ENCODE measurements around the gene FOLR2. TPM values are rescaled to one million over a fixed set of nuclear protein-coding genes. Genes with fewer than 3 reads are reported as not detected.
"Not testable (repeated sequence)": the region's sequence is repeated elsewhere in the genome, so short reads cannot be mapped to it uniquely, and the experiment has no call there.

The FOLR2 gene
- total and polyA plus RNA-seq, 4 experiments from 2014 or later: not detected

- CTCF ChIA-PET (ENCODE audit: partially characterized antibody): no interaction called here
- no peak overlapping the region for H3K4me3 Mint-ChIP-seq
Measured at GRCh38 chr11:72260574-72260973, 44.0 kb downstream of the FOLR2 start.

GRCh38 chr11:72263361-72263760 lies 46.8 kb downstream of the FOLR2 start:
- no peaks in the 10 kb centered on the region for H3K36me3 ChIP-seq (ENCODE audit: insufficient read depth, low read length)
- no peak overlapping the region for H3K27ac ChIP-seq (ENCODE audit: low read depth, low read length)
- peak overlapping the region in 1 of 7 donors; percentile 38 for H3K27ac Mint-ChIP-seq
- intact Hi-C loops (cut with micrococcal nuclease): no loop called here
- H3K4me3 Mint-ChIP-seq: no peak overlapping the region
- H3K4me1 Mint-ChIP-seq: no peaks in the 10 kb centered on the region
- no peaks in the 10 kb centered on the region for H3K27me3 ChIP-seq (ENCODE audit: insufficient read depth, low read length)
- POLR2A ChIA-PET (ENCODE audit: partially characterized antibody): no interaction called here
- peaks cover 17 to 21% of the 10 kb centered on the region in 2 donors for H3K27me3 Mint-ChIP-seq
- no peak for DNase-seq
- no peaks in the 10 kb centered on the region for H3K9me3 Mint-ChIP-seq
- no peaks in the 10 kb centered on the region for H3K9me3 ChIP-seq (ENCODE audit: control insufficient read depth in 1 of 2, low read length in 2 of 2)
- H3K4me3 ChIP-seq (ENCODE audit: low read length in 2 of 2): no peak overlapping the region
- H3K4me1 ChIP-seq (ENCODE audit: insufficient read depth, low read length): no peaks in the 10 kb centered on the region
- H3K36me3 Mint-ChIP-seq: no peaks in the 10 kb centered on the region
- CTCF ChIA-PET (ENCODE audit: partially characterized antibody): no interaction called here

More at GRCh38 chr11:72260574-72260973, 44.0 kb downstream of the FOLR2 start:
- H3K4me1 Mint-ChIP-seq: no peaks in the 10 kb centered on the region
- no peaks in the 10 kb centered on the region for H3K27me3 ChIP-seq (ENCODE audit: insufficient read depth, low read length)
- H3K9me3 ChIP-seq (ENCODE audit: control insufficient read depth in 1 of 2, low read length in 2 of 2): no peaks in the 10 kb centered on the region
- no peaks in the 10 kb centered on the region for H3K36me3 ChIP-seq (ENCODE audit: insufficient read depth, low read length)
- POLR2A ChIA-PET (ENCODE audit: partially characterized antibody): no interaction called here
- no peak overlapping the region for H3K27ac Mint-ChIP-seq
- no peak for DNase-seq
- no peak overlapping the region for H3K4me3 ChIP-seq (ENCODE audit: low read length in 2 of 2)
- intact Hi-C loops (cut with micrococcal nuclease): no loop called here
- H3K4me1 ChIP-seq (ENCODE audit: insufficient read depth, low read length): no peaks in the 10 kb centered on the region
- H3K36me3 Mint-ChIP-seq: no peaks in the 10 kb centered on the region
- H3K9me3 Mint-ChIP-seq: no peaks in the 10 kb centered on the region
- H3K27ac ChIP-seq (ENCODE audit: low read depth, low read length): no peak overlapping the region
- peaks cover 11 to 12% of the 10 kb centered on the region in 2 donors for H3K27me3 Mint-ChIP-seq

- H3K36me3 Mint-ChIP-seq: no peaks in the 10 kb centered on the region
- Histone ChIP-seq H3K27ac (ENCODE audit: low read depth, low read length) (no peak overlapping the region), H3K27me3 (ENCODE audit: insufficient read depth, low read length) (no peaks in the 10 kb centered on the region), H3K4me1 (ENCODE audit: insufficient read depth, low read length) (no peaks in the 10 kb centered on the region), H3K4me3 (ENCODE audit: low read length in 2 of 2) (no peak overlapping the region), H3K36me3 (ENCODE audit: insufficient read depth, low read length) (no peaks in the 10 kb centered on the region), H3K9me3 (ENCODE audit: control insufficient read depth in 1 of 2, low read length in 2 of 2) (no peaks in the 10 kb centered on the region)
- ChIA-PET POLR2A (ENCODE audit: partially characterized antibody) (no interaction called here), CTCF (ENCODE audit: partially characterized antibody) (no interaction called here)
- H3K27me3 Mint-ChIP-seq: peaks cover 19 to 30% of the 10 kb centered on the region in 2 donors
- no peak overlapping the region for H3K4me3 Mint-ChIP-seq
- H3K4me1 Mint-ChIP-seq: peaks cover 0 to 9% (median 5%) of the 10 kb centered on the region in 4 donors
- no peaks in the 10 kb centered on the region for H3K9me3 Mint-ChIP-seq
- intact Hi-C loops (cut with micrococcal nuclease): no loop called here
- no peak overlapping the region for H3K27ac Mint-ChIP-seq
- no peak for DNase-seq
Measured at GRCh38 chr11:72265951-72266350, 49.4 kb downstream of the FOLR2 start.

- intact Hi-C loops (cut with micrococcal nuclease); CTCF ChIA-PET (ENCODE audit: partially characterized antibody); H3K4me3 ChIP-seq (ENCODE audit: low read length in 2 of 2); H3K9me3 ChIP-seq (ENCODE audit: control insufficient read depth in 1 of 2, low read length in 2 of 2); H3K27ac Mint-ChIP-seq; DNase-seq; POLR2A ChIA-PET (ENCODE audit: partially characterized antibody); H3K36me3 Mint-ChIP-seq; H3K4me3 Mint-ChIP-seq; H3K27ac ChIP-seq (ENCODE audit: low read depth, low read length); H3K4me1 Mint-ChIP-seq; H3K4me1 ChIP-seq (ENCODE audit: insufficient read depth, low read length); H3K36me3 ChIP-seq (ENCODE audit: insufficient read depth, low read length); H3K27me3 ChIP-seq (ENCODE audit: insufficient read depth, low read length); H3K9me3 Mint-ChIP-seq: not testable (repeated sequence)
- H3K27me3 Mint-ChIP-seq: peaks cover 19 to 34% of the 10 kb centered on the region in 2 donors
Measured at GRCh38 chr11:72266960-72267359, 50.4 kb downstream of the FOLR2 start.

- POLR2A ChIA-PET (ENCODE audit: partially characterized antibody): no interaction called here
- Histone ChIP-seq H3K9me3 (ENCODE audit: control insufficient read depth in 1 of 2, low read length in 2 of 2) (no peaks in the 10 kb centered on the region), H3K4me1 (ENCODE audit: insufficient read depth, low read length) (no peaks in the 10 kb centered on the region), H3K27me3 (ENCODE audit: insufficient read depth, low read length) (no peaks in the 10 kb centered on the region), H3K27ac (ENCODE audit: low read depth, low read length) (no peak overlapping the region), H3K4me3 (ENCODE audit: low read length in 2 of 2) (no peak overlapping the region), H3K36me3 (ENCODE audit: insufficient read depth, low read length) (no peaks in the 10 kb centered on the region)
- Mint-ChIP-seq H3K27me3 (peaks cover 19 to 32% of the 10 kb centered on the region in 2 donors), H3K9me3 (no peaks in the 10 kb centered on the region), H3K4me1 (peaks cover 0 to 9% (median 5%) of the 10 kb centered on the region in 4 donors), H3K4me3 (no peak overlapping the region), H3K27ac (no peak overlapping the region), H3K36me3 (no peaks in the 10 kb centered on the region)
- intact Hi-C loops (cut with micrococcal nuclease): no loop called here
- DNase-seq: no peak
- CTCF ChIA-PET (ENCODE audit: partially characterized antibody): no interaction called here
Measured at GRCh38 chr11:72267956-72268617, 51.5 kb downstream of the FOLR2 start.

Other genes with a start within 250 kb of the FOLR2 start
- 10 to 100 TPM; 21.4 to 26.2 TPM for gene IL18BP, start 217.9 kb upstream of the FOLR2 start, total RNA-seq
- 10 to 100 TPM; 13.8 to 19.7 TPM for gene IL18BP, start 217.9 kb upstream of the FOLR2 start, polyA plus RNA-seq
- gene NUMA1, start 136.3 kb upstream of the FOLR2 start, total RNA-seq: 100 to 1,000 TPM; 376 to 380 TPM
- gene NUMA1, start 136.3 kb upstream of the FOLR2 start, polyA plus RNA-seq: 100 to 1,000 TPM in 1 of 2 donors, 1 to 10 TPM in 1; 4.0 to 100 TPM
- 1 to 10 TPM; 4.2 to 4.5 TPM for gene LRRC51, start 135.9 kb upstream of the FOLR2 start, total RNA-seq
- gene LRRC51, start 135.9 kb upstream of the FOLR2 start, polyA plus RNA-seq: 1 to 10 TPM; 4.0 to 5.3 TPM
- gene LAMTOR1, start 113.5 kb upstream of the FOLR2 start, total RNA-seq: 10 to 100 TPM; 66.8 to 68.6 TPM
- 100 to 1,000 TPM in 1 of 2 donors, 10 to 100 TPM in 1; 77.5 to 105 TPM for gene LAMTOR1, start 113.5 kb upstream of the FOLR2 start, polyA plus RNA-seq
- not detected for gene TOMT, start 110.9 kb upstream of the FOLR2 start, total RNA-seq
- not detected for gene TOMT, start 110.9 kb upstream of the FOLR2 start, polyA plus RNA-seq
- gene ANAPC15, start 104.1 kb upstream of the FOLR2 start, total RNA-seq: 10 to 100 TPM; 38.6 to 40.2 TPM
- gene ANAPC15, start 104.1 kb upstream of the FOLR2 start, polyA plus RNA-seq: 100 to 1,000 TPM in 1 of 2 donors, 10 to 100 TPM in 1; 84.5 to 105 TPM
- not detected for gene FOLR3, start 81.1 kb upstream of the FOLR2 start, total RNA-seq
- gene FOLR3, start 81.1 kb upstream of the FOLR2 start, polyA plus RNA-seq: not detected
- gene FOLR1, start 24.7 kb upstream of the FOLR2 start, total RNA-seq: not detected
- not detected for gene FOLR1, start 24.7 kb upstream of the FOLR2 start, polyA plus RNA-seq
- gene INPPL1, start 8.0 kb downstream of the FOLR2 start, total RNA-seq: 100 to 1,000 TPM; 145 to 152 TPM
- 10 to 100 TPM in 1 of 2 donors, 1 to 10 TPM in 1; 4.0 to 10.2 TPM for gene INPPL1, start 8.0 kb downstream of the FOLR2 start, polyA plus RNA-seq
- not detected for gene PHOX2A, start 27.4 kb downstream of the FOLR2 start, total RNA-seq
- not detected for gene PHOX2A, start 27.4 kb downstream of the FOLR2 start, polyA plus RNA-seq
- gene CLPB, start 217.7 kb downstream of the FOLR2 start, total RNA-seq: 10 to 100 TPM; 13.5 to 14.7 TPM
- gene CLPB, start 217.7 kb downstream of the FOLR2 start, polyA plus RNA-seq: 1 to 10 TPM in 1 of 2 donors, under 1 TPM in 1; 0.76 to 5.3 TPM

All from CD4-positive, alpha-beta memory T cell (primary cell).